Right lobe of liver (tissue), 4 donors: ENCODE data around the gene ENOX1.

Experiments
- POLR2A ChIP-seq: fragments of 450-650 bp; IDR thresholded peaks from one replicate; pipeline ENCODE4 v1.6.1; 2017; ENCODE audit warnings: antibody characterized with exemption, mild to moderate bottlenecking
- TF ChIP-seq, protein P1 (sequence below), 4 donors: fragments of 200-600 bp in 3 of 4; fragments of 450-650 bp in 1 of 4; IDR thresholded peaks; one replicate each; pipeline versions ENCODE4 v1.5.1 to v1.8.0; 2016 to 2022; ENCODE audit warnings: antibody characterized with exemption in 4 of 4, mild to moderate bottlenecking in 2 of 4
- donor health status: DM: no; HTN: no; CAD: no.
- donor health status: DM: no; HTN: no; CAD: no.
- donor health status: DM: no; HTN: yes; CAD: no.

DNA sequence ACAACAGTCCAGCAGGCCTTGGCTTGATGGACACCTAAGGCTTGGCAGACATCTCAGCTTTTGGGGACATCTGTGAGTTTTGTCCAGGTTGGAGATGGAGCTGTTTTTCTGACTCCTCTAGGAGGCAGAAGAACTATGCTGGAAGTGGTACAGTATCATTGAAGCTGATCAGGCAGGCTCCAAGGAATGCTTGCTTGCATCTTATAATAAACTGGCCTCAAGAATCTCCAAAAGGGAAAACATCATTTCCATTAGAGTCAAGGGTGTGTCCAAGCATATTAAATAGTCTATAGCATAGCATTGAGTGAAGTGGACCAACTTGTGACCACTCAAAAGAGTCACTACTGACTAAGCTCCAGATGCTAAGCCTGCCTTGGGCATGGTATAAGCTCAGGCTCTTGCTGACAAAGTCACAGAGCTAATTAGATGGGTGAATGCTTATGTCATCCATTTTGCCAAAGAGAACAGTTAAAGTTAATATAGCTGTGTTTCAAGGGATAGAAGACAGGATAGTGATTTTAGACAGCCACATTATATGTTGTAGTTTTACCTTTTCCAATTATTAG, 547.4 kb downstream of the ENOX1 start:
- TF ChIP-seq, protein P1, sequence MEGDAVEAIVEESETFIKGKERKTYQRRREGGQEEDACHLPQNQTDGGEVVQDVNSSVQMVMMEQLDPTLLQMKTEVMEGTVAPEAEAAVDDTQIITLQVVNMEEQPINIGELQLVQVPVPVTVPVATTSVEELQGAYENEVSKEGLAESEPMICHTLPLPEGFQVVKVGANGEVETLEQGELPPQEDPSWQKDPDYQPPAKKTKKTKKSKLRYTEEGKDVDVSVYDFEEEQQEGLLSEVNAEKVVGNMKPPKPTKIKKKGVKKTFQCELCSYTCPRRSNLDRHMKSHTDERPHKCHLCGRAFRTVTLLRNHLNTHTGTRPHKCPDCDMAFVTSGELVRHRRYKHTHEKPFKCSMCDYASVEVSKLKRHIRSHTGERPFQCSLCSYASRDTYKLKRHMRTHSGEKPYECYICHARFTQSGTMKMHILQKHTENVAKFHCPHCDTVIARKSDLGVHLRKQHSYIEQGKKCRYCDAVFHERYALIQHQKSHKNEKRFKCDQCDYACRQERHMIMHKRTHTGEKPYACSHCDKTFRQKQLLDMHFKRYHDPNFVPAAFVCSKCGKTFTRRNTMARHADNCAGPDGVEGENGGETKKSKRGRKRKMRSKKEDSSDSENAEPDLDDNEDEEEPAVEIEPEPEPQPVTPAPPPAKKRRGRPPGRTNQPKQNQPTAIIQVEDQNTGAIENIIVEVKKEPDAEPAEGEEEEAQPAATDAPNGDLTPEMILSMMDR (IDR thresholded peaks at IDR 0.05) = no peak
- no peak for TF ChIP-seq POLR2A
